A549 (cell line): Measurements from ENCODE around the gene OPHN1. TPM values are rescaled to one million over a fixed set of nuclear protein-coding genes. Genes with fewer than 3 reads are reported as not detected.
A peak's percentile ranks its signal among the peaks of the same experiment; 100 is the strongest.

Experiments
- ATAC-seq, 2 experiments: fragments of 200-7000 bp in 1 of 2; fragments of >200 bp in 1 of 2; cut with Nextera tagmentation in 1 of 2; cut with Tn5 transposase in 1 of 2; 3 replicates each; pipeline versions ENCODE4 v1.8.0 to v1.9.1; 2018 to 2020; ENCODE audit warnings: mild to moderate bottlenecking in 1 of 2, moderate library complexity in 1 of 2
- CTCF ChIA-PET: fragments of 300-600 bp; sonication (Branson Sonifier 250); formaldehyde crosslinking; extraction: SDS; loops from one replicate; lab custom pipeline; 2021; ENCODE audit warnings: antibody characterized with exemption, inconsistent platforms; lab: Yijun Ruan, JAX
- POLR2A ChIA-PET: fragments of 350-600 bp; formaldehyde crosslinking; extraction: SDS; loops from one replicate; lab custom pipeline; 2021; ENCODE audit warnings: antibody characterized with exemption, inconsistent platforms; lab: Yijun Ruan, JAX
- DNase-seq, 2 experiments: peaks; one replicate each; pipeline versions ENCODE4 v3.0.0 to v3.0.0-alpha.2; 2011 to 2016; ENCODE audit warnings: low read depth in 1 of 2, low spot score in 1 of 2
- FAIRE-seq: peaks from 2 replicates; lab custom pipeline; 2011; peaks lifted over from hg19 to GRCh38; lab: Jason Lieb, UNC
- H3K27ac ChIP-seq, 2 experiments: fragments of >200 bp; sonication (Bioruptor Twin); formaldehyde crosslinking; 3 replicates each; pipeline ENCODE4 v1.5.1; 2016 to 2017
- H3K4me1 ChIP-seq: fragments of >200 bp; sonication (Bioruptor Twin); formaldehyde crosslinking; 3 replicates; pipeline ENCODE4 v1.6.1; 2016
- H3K4me2 ChIP-seq: fragments of >200 bp; sonication (Bioruptor Twin); formaldehyde crosslinking; 3 replicates; pipeline ENCODE4 v1.6.1; 2016
- H3K4me3 ChIP-seq: fragments of >200 bp; sonication (Bioruptor Twin); formaldehyde crosslinking; 3 replicates; pipeline ENCODE4 v1.5.1; 2016
- H3K9me3 ChIP-seq: fragments of >200 bp; sonication (Bioruptor Twin); formaldehyde crosslinking; 3 replicates; pipeline ENCODE4 v1.6.1; 2016
- BHLHE40 ChIP-seq: IDR thresholded peaks from 2 replicates; pipeline ENCODE4 v1.6.1; 2012; ENCODE audit warnings: low read depth, low read length, inconsistent platforms
- CEBPB ChIP-seq, 2 experiments: fragments of >200 bp in 1 of 2; sonication (Bioruptor Twin) in 1 of 2; formaldehyde crosslinking in 1 of 2; IDR thresholded peaks; 2 replicates each; pipeline ENCODE4 v1.6.1; 2012 to 2016
- CTCF ChIP-seq: fragments of >200 bp; sonication (Bioruptor Twin); formaldehyde crosslinking; IDR thresholded peaks from 3 replicates; pipeline ENCODE4 v1.5.1; 2016
- E2F6 ChIP-seq: IDR thresholded peaks from 2 replicates; pipeline ENCODE4 v1.6.1; 2012; ENCODE audit warnings: low read depth, borderline replicate concordance
- EHF ChIP-seq: fragments of 250-450 bp; sonication (Bioruptor Pico); IDR thresholded peaks from 2 replicates; pipeline ENCODE4 v1.5.0; 2020; ENCODE audit warnings: mild to moderate bottlenecking
- EHMT2 ChIP-seq: fragments of 200-600 bp; sonication (generic); IDR thresholded peaks from 2 replicates; pipeline ENCODE4 v1.6.1; 2016; ENCODE audit warnings: antibody characterized with exemption, low read depth, mild to moderate bottlenecking, moderate library complexity
- ELK1 ChIP-seq: fragments of 150-350 bp; IDR thresholded peaks from 2 replicates; pipeline ENCODE4 v1.6.1; 2014; ENCODE audit warnings: low read depth, mild to moderate bottlenecking, low read length
- ESRRA ChIP-seq: fragments of 150-350 bp; IDR thresholded peaks from 2 replicates; pipeline ENCODE4 v1.6.1; 2014; ENCODE audit warnings: mild to moderate bottlenecking, low read length, borderline replicate concordance
- HDAC2 ChIP-seq: fragments of 200-600 bp; sonication (generic); IDR thresholded peaks from 2 replicates; pipeline ENCODE4 v1.6.1; 2016
- HMGXB4 ChIP-seq: fragments of 250-450 bp; sonication (Bioruptor Pico); IDR thresholded peaks from 2 replicates; pipeline ENCODE4 v1.5.0; 2021; ENCODE audit warnings: mild to moderate bottlenecking, moderate library complexity, borderline replicate concordance
- KDM1A ChIP-seq: fragments of 200-600 bp; sonication (generic); IDR thresholded peaks from 2 replicates; pipeline ENCODE4 v1.6.1; 2016; ENCODE audit warnings: low read depth, mild to moderate bottlenecking
- KDM5A ChIP-seq: fragments of 200-600 bp; sonication (generic); IDR thresholded peaks from 2 replicates; pipeline ENCODE4 v1.6.1; 2016; ENCODE audit warnings: antibody characterized with exemption, mild to moderate bottlenecking
- MAFK ChIP-seq: fragments of 450-650 bp; IDR thresholded peaks from 2 replicates; pipeline ENCODE4 v1.6.1; 2014; ENCODE audit not compliant: partially characterized antibody
- NPAS2 ChIP-seq: fragments of 250-450 bp; sonication (Bioruptor Pico); IDR thresholded peaks from 2 replicates; pipeline ENCODE4 v1.8.0; 2022; ENCODE audit warnings: mild to moderate bottlenecking, moderate library complexity, borderline replicate concordance
- PHF8 ChIP-seq: fragments of 200-600 bp; sonication (generic); IDR thresholded peaks from 2 replicates; pipeline ENCODE4 v1.6.1; 2016; ENCODE audit warnings: low read depth, mild to moderate bottlenecking, antibody characterized with exemption, moderate library complexity, borderline replicate concordance
- ZC3H11A ChIP-seq: fragments of 450-650 bp; IDR thresholded peaks from 2 replicates; pipeline ENCODE4 v1.6.1; 2014; ENCODE audit warnings: antibody characterized with exemption, mild to moderate bottlenecking
- ZFP36 ChIP-seq: fragments of 450-650 bp; IDR thresholded peaks from 2 replicates; pipeline ENCODE4 v1.6.1; 2014; ENCODE audit warnings: borderline replicate concordance; ENCODE audit not compliant: partially characterized antibody
- ZNF302 ChIP-seq: fragments of 250-450 bp; sonication (Bioruptor Pico); IDR thresholded peaks from 2 replicates; pipeline ENCODE4 v1.9.0; 2021; ENCODE audit warnings: inconsistent platforms, mild to moderate bottlenecking, moderate library complexity
- WGBS: methylation state at CpG from one replicate; pipeline ENCODE4 v1.1.6; 2017; ENCODE audit errors: missing lambda C conversion rate; 5-methylcytosine and 5-hydroxymethylcytosine counted together
- polyA plus RNA-seq, 4 experiments: library from polyadenylated mRNA; depleted of rRNA in 3 of 4; stranded (reverse); fragments of >200 nt; fragmentation: RNase III in 1 of 4; extraction: RNeasy Plus Mini Kit Qiagen cat#74134 plus additional on column Dnase treatment in 1 of 4; gene quantifications; 2 replicates in 3 of 4; 3 replicates in 1 of 4; pipeline ENCODE4 v1.2.3, GENCODE V29; 2011 to 2017

Gene OPHN1
- polyA plus RNA-seq, 2 of the 4 experiments (the other 2 are of a cell fraction), result 2.0 to 5.7 TPM

GRCh38 chrX:68443155-68443868, 10.0 kb upstream of the OPHN1 start:
- 57% methylated on average over 6 of the region's 6 CpGs for WGBS
- ChIA-PET POLR2A (no interaction called here), CTCF (interaction anchor here (0.6 to 1.9 kb wide), 3 partner anchors 11 to 47 kb away, joined by 3 to 4 read pairs (median 3); no protein-coding TSS in a partner anchor)
- Histone ChIP-seq H3K27ac (no peak overlapping the region), H3K4me3 (no peak overlapping the region), H3K4me2 (no peak overlapping the region), H3K4me1 (peaks cover 12% of the 10 kb centered on the region), H3K9me3 (no peaks in the 10 kb centered on the region)
- DNase-seq, result no peak
- no peak for FAIRE-seq
- ATAC-seq, result no peak
- TF ChIP-seq CEBPB (IDR thresholded peaks at IDR 0.05) (no peak), ESRRA (no peak), E2F6 (no peak), ZNF302 (CRISPR knock-in tag) (no peak), EHF (CRISPR knock-in tag) (no peak), KDM1A (no peak), MAFK (no peak)

- peak in 1 of 2 experiments; percentile 40; a peak in 1 of 6 replicates for ATAC-seq
- peak in 1 of 2 experiments; percentile 25 for DNase-seq
- CTCF ChIA-PET, result no interaction called here
- no peak overlapping the region for H3K27ac ChIP-seq
- H3K9me3 ChIP-seq, result no peaks in the 10 kb centered on the region
- no peak for FAIRE-seq
- TF ChIP-seq CTCF (no peak), HMGXB4 (CRISPR knock-in tag) (no peak), MAFK (no peak), KDM5A (no peak), ZFP36 (no peak), ELK1 (no peak), BHLHE40 (no peak), EHMT2 (no peak), ZC3H11A (no peak), HDAC2 (no peak), NPAS2 (CRISPR knock-in tag) (no peak), PHF8 (no peak)
- TF ChIP-seq, all 56 proteins: peak for 0
- POLR2A ChIA-PET, result no interaction called here
- Histone ChIP-seq H3K4me1 (peaks cover 12% of the 10 kb centered on the region), H3K4me2 (peak overlapping the region; percentile 36), H3K4me3 (no peak overlapping the region)
- 9% methylated on average over 1 of the region's 1 CpG for WGBS
Observed at GRCh38 chrX:68440940-68441339, 7.6 kb upstream of the OPHN1 start.
